NCI-H1694 treated with DMSO at 0.1 percent for 48 hours (cell line): Measurements from ENCODE around the gene FHL3.
"Not testable (repeated sequence)": the region's sequence is repeated elsewhere in the genome, so short reads cannot be mapped to it uniquely, and the experiment has no call there.

Experiments used
- DNase-seq: peaks from one replicate; lab custom pipeline; 2025; lab: John Stamatoyannopoulos, UW

FHL3 gene

GRCh38 chr1:37987679-37988078, 17.6 kb downstream of the FHL3 start:
- DNase-seq = no peak

- no peak for DNase-seq
Measured at GRCh38 chr1:37983546-37983945, 21.8 kb downstream of the FHL3 start.

GRCh38 chr1:37978541-37978940, 26.8 kb downstream of the FHL3 start:
- DNase-seq = no peak

GRCh38 chr1:37975083-37975482, 30.2 kb downstream of the FHL3 start:
- peak; percentile 17 for DNase-seq

GRCh38 chr1:37974567-37974966, 30.7 kb downstream of the FHL3 start:
- no peak for DNase-seq

- DNase-seq = not testable (repeated sequence)
Measured at GRCh38 chr1:37973684-37974083, 31.6 kb downstream of the FHL3 start.

GRCh38 chr1:37965301-37965700, 40.0 kb downstream of the FHL3 start:
- no peak for DNase-seq

GRCh38 chr1:37964106-37964505, 41.2 kb downstream of the FHL3 start:
- not testable (repeated sequence) for DNase-seq

- no peak for DNase-seq
Measured at GRCh38 chr1:37958690-37959089, 46.6 kb downstream of the FHL3 start.

- no peak for DNase-seq
Measured at GRCh38 chr1:37955685-37956084, 49.6 kb downstream of the FHL3 start.

GRCh38 chr1:37954316-37954971, 50.9 kb downstream of the FHL3 start:
- no peak for DNase-seq

GRCh38 chr1:37952738-37953137, 52.6 kb downstream of the FHL3 start:
- no peak for DNase-seq

- no peak for DNase-seq
Measured at GRCh38 chr1:37951783-37952624, 53.3 kb downstream of the FHL3 start.

- no peak for DNase-seq
Measured at GRCh38 chr1:37951041-37951782, 54.1 kb downstream of the FHL3 start.

- DNase-seq = no peak
Measured at GRCh38 chr1:37949524-37950152, 55.7 kb downstream of the FHL3 start.

GRCh38 chr1:37948841-37949240, 56.5 kb downstream of the FHL3 start:
- DNase-seq = no peak

- DNase-seq = no peak
Measured at GRCh38 chr1:37948166-37948565, 57.1 kb downstream of the FHL3 start.

- DNase-seq = no peak
Measured at GRCh38 chr1:37947364-37947763, 58.0 kb downstream of the FHL3 start.
